H1 (cell line): ENCODE measurements around the gene GSPT1. TPM values are rescaled to one million over a fixed set of nuclear protein-coding genes. Genes with fewer than 3 reads are reported as not detected.

Experiments used
- CBX8 ChIP-seq: fragments of 300-800, 300-1000 bp; sonication (generic); IDR thresholded peaks from 2 replicates; pipeline ENCODE4 v1.7.1; 2016; ENCODE audit warnings: low read depth, low read length, borderline replicate concordance
- CHD7 ChIP-seq: fragments of 300-600 bp; sonication (generic); IDR thresholded peaks from 2 replicates; pipeline ENCODE4 v1.7.1; 2012; ENCODE audit warnings: low read length, moderate library complexity, mild to moderate bottlenecking, inconsistent platforms; ENCODE audit not compliant: insufficient replicate concordance
- CTBP2 ChIP-seq: IDR thresholded peaks from 2 replicates; pipeline ENCODE4 v1.7.0; 2011; ENCODE audit warnings: borderline replicate concordance, mild to moderate bottlenecking, moderate library complexity, mixed read lengths, low read length; ENCODE audit not compliant: insufficient read depth, insufficient read length
- EZH2 ChIP-seq: fragments of 200-600 bp; sonication (generic); IDR thresholded peaks from 2 replicates; pipeline ENCODE4 v1.7.1; 2012; ENCODE audit warnings: low read depth, mild to moderate bottlenecking, moderate library complexity, low read length, inconsistent platforms; ENCODE audit not compliant: severe bottlenecking
- GTF2F1 ChIP-seq: IDR thresholded peaks from 2 replicates; pipeline ENCODE4 v1.6.1; 2012; ENCODE audit warnings: low read depth, low read length, improper control_type of control experiment, borderline replicate concordance
- MAX ChIP-seq: IDR thresholded peaks from 2 replicates; pipeline ENCODE4 v1.6.1; 2012; ENCODE audit warnings: inconsistent platforms
- PHF8 ChIP-seq: fragments of 200-600 bp; sonication (generic); conservative IDR thresholded peaks from 2 replicates; pipeline ENCODE4 v1.7.1; 2012; ENCODE audit warnings: low read depth, mild to moderate bottlenecking, inconsistent platforms, low read length, moderate library complexity
- RBBP5 ChIP-seq: IDR thresholded peaks from 2 replicates; pipeline ENCODE4 v1.7.1; 2012; ENCODE audit warnings: low read depth, mild to moderate bottlenecking, inconsistent platforms, low read length, moderate library complexity, borderline replicate concordance
- SRF ChIP-seq: IDR thresholded peaks from 2 replicates; pipeline ENCODE4 v1.6.1; 2011; ENCODE audit warnings: mild to moderate bottlenecking, low read depth, low read length, moderate library complexity
- TBP ChIP-seq: IDR thresholded peaks from 2 replicates; pipeline ENCODE4 v1.6.1; 2011; ENCODE audit warnings: low read depth, low read length, improper control_type of control experiment
- polyA plus RNA-seq, 7 experiments: library from polyadenylated mRNA; depleted of rRNA in 3 of 7; stranded (reverse) in 5 of 7; unstranded in 2 of 7; fragments of >200 nt in 5 of 7; fragments of 200-250 nt in 2 of 7; gene quantifications; 1 replicate in 5 of 7; 2 replicates in 1 of 7; 4 replicates in 1 of 7; pipeline versions ENCODE4 v1.2.1 to v1.2.3, GENCODE V29; 2011 to 2013; ENCODE audit warnings: missing spikeins in 2 of 7, mixed read lengths in 2 of 7
- total RNA-seq: library from RNA; stranded (reverse); fragmentation: NEBNext Ultra II Directional; extraction: Animal tissue kit (Norgen Biotek cat#: 25700); gene quantifications from 2 replicates; pipeline ENCODE4 v1.2.1, GENCODE V29; 2021

Gene GSPT1
- total and polyA plus RNA-seq, 2 of the 8 experiments (the other 6 are each of a cell fraction or from before 2014, with no cell fraction given) = 51.0 to 204 TPM

- TF ChIP-seq CHD7 (no peak), PHF8 (peak; percentile 16; the same call in 1 of the 2 replicates), CTBP2 (no peak), GTF2F1 (no peak), EZH2 (no peak), RBBP5 (peak; percentile 27; the same call in 1 of the 2 replicates), MAX (0 out of 2 replicates have a peak, but pooled peaks have one; percentile 42), TBP (no peak), SRF (no peak), CBX8 (no peak)
These were observed 577 bp downstream of the GSPT1 start (continued) for GRCh38 chr16:11915114-11915643.
